ENCODE measurements around the gene CATSPERZ.
"Not testable (repeated sequence)": the region's sequence is repeated elsewhere in the genome, so short reads cannot be mapped to it uniquely, and the experiment has no call there.

Gene CATSPERZ

GRCh38 chr11:64318766-64319761 is 18.9 kb downstream of the CATSPERZ start:
- no peak for FAIRE-seq
- DNase-seq (ENCODE audit: low spot score) = no peak

- FAIRE-seq (no peak), DNase-seq (ENCODE audit: low spot score) (no peak)
Observed at GRCh38 chr11:64320556-64320955, 20.4 kb downstream of the CATSPERZ start.

- FAIRE-seq (no peak), DNase-seq (ENCODE audit: low spot score) (no peak)
Observed at GRCh38 chr11:64321026-64321425, 20.9 kb downstream of the CATSPERZ start.

- FAIRE-seq (no peak), DNase-seq (ENCODE audit: low spot score) (peak; percentile 5)
Observed at GRCh38 chr11:64321533-64321932, 21.4 kb downstream of the CATSPERZ start.

- DNase-seq (ENCODE audit: low spot score) (no peak), FAIRE-seq (no peak)
Observed at GRCh38 chr11:64322925-64323260, 22.7 kb downstream of the CATSPERZ start.

GRCh38 chr11:64323373-64323772 is 23.2 kb downstream of the CATSPERZ start:
- DNase-seq (ENCODE audit: low spot score) = no peak
- FAIRE-seq = no peak

GRCh38 chr11:64323984-64324383 is 23.8 kb downstream of the CATSPERZ start:
- not testable (repeated sequence) for DNase-seq (ENCODE audit: low spot score); FAIRE-seq

GRCh38 chr11:64324692-64325469 is 24.7 kb downstream of the CATSPERZ start:
- DNase-seq (ENCODE audit: low spot score) (no peak), FAIRE-seq (no peak)

GRCh38 chr11:64327375-64327774 is 27.2 kb downstream of the CATSPERZ start:
- FAIRE-seq (no peak), DNase-seq (ENCODE audit: low spot score) (no peak)

GRCh38 chr11:64327993-64328392 is 27.8 kb downstream of the CATSPERZ start:
- FAIRE-seq (no peak), DNase-seq (ENCODE audit: low spot score) (no peak)

GRCh38 chr11:64330888-64331287 is 30.7 kb downstream of the CATSPERZ start:
- FAIRE-seq = no peak
- no peak for DNase-seq (ENCODE audit: low spot score)

GRCh38 chr11:64331569-64332371 is 31.6 kb downstream of the CATSPERZ start:
- FAIRE-seq = peak; percentile 40
- DNase-seq (ENCODE audit: low spot score) = peak; percentile 88

- DNase-seq (ENCODE audit: low spot score) (no peak), FAIRE-seq (no peak)
Observed at GRCh38 chr11:64333556-64333955, 33.4 kb downstream of the CATSPERZ start.

- peak; percentile 98 for DNase-seq (ENCODE audit: low spot score)
- FAIRE-seq = peak; percentile 84
Observed at GRCh38 chr11:64334764-64335735, 34.9 kb downstream of the CATSPERZ start.

- FAIRE-seq (no peak), DNase-seq (ENCODE audit: low spot score) (no peak)
Observed at GRCh38 chr11:64337538-64338249, 37.5 kb downstream of the CATSPERZ start.

- DNase-seq (ENCODE audit: low spot score) (no peak), FAIRE-seq (no peak)
Observed at GRCh38 chr11:64338716-64339115, 38.6 kb downstream of the CATSPERZ start.

GRCh38 chr11:64339286-64339685 is 39.1 kb downstream of the CATSPERZ start:
- FAIRE-seq = no peak
- DNase-seq (ENCODE audit: low spot score) = no peak

- FAIRE-seq (no peak), DNase-seq (ENCODE audit: low spot score) (no peak)
Observed at GRCh38 chr11:64339754-64340408, 39.7 kb downstream of the CATSPERZ start, which contains the start of gene CCDC88B. CCDC88B (plus strand) TSS chr11:64340204; CDS start chr11:64340267, 63 bp downstream.

Data from RCC 7860 (cell line).